Endothelial cell of umbilical vein (primary cell): Measurements from ENCODE around the gene SLC37A1. TPM values are rescaled to one million over a fixed set of nuclear protein-coding genes. Genes with fewer than 3 reads are reported as not detected.

Source experiments
- BruUV-seq: library from RNA; stranded (reverse); fragments of 400-500 nt; replicated peaks from 2 replicates; lab custom pipeline; 2021; lab: Mats Ljungman, UMichigan
- CTCF ChIA-PET: fragments of 300-600, 350-600 bp; sonication (Branson Sonifier 250); formaldehyde crosslinking; loops from one replicate; lab custom pipeline; 2021; ENCODE audit warnings: antibody characterized with exemption, inconsistent platforms; lab: Charles Lee
- POLR2A ChIA-PET: fragments of 300-600, 350-600 bp; sonication (Branson Sonifier 250); formaldehyde crosslinking; loops from one replicate; lab custom pipeline; 2021; ENCODE audit warnings: antibody characterized with exemption, inconsistent platforms; lab: Charles Lee
- DNase-seq: peaks from one replicate; pipeline ENCODE4 v3.0.0-alpha.2; 2011; ENCODE audit warnings: low read depth, low spot score
- FAIRE-seq: peaks from 2 replicates; lab custom pipeline; 2011; peaks lifted over from hg19 to GRCh38; lab: Jason Lieb, UNC
- H2AFZ ChIP-seq: 2 replicates; pipeline ENCODE4 v1.6.0; 2012; ENCODE audit warnings: low read depth, low read length, control low read depth, inconsistent platforms
- H3K27ac ChIP-seq: 2 replicates; pipeline ENCODE4 v1.5.1; 2011; ENCODE audit warnings: low read depth, mild to moderate bottlenecking, control low read depth, low read length, moderate library complexity; ENCODE audit not compliant: insufficient read depth
- H3K27me3 ChIP-seq, 2 experiments: 2 replicates each; pipeline versions ENCODE4 v1.6.0 to v1.6.1; 2011; ENCODE audit warnings: low read length in 2 of 2, mixed read lengths in 1 of 2; ENCODE audit not compliant: control insufficient read depth in 2 of 2, insufficient read depth in 2 of 2
- H3K36me3 ChIP-seq, 2 experiments: 2 replicates in 1 of 2; 3 replicates in 1 of 2; pipeline ENCODE4 v1.5.1; 2011; ENCODE audit warnings: low read length in 2 of 2, mild to moderate bottlenecking in 1 of 2, moderate library complexity in 1 of 2; ENCODE audit not compliant: control insufficient read depth in 2 of 2, insufficient read depth in 2 of 2; ENCODE audit errors: extremely low read depth in 1 of 2
- H3K4me1 ChIP-seq: 3 replicates; pipeline ENCODE4 v1.5.1; 2011; ENCODE audit warnings: mild to moderate bottlenecking, low read length; ENCODE audit not compliant: control insufficient read depth, insufficient read depth; ENCODE audit errors: extremely low read depth
- H3K4me2 ChIP-seq: 2 replicates; pipeline ENCODE4 v1.6.1; 2011; ENCODE audit warnings: low read length, control low read depth, mixed read lengths; ENCODE audit not compliant: insufficient read depth
- H3K4me3 ChIP-seq, 3 experiments: fragments of 200-600 bp in 1 of 3; sonication (generic), shearing (Covaris generic) in 1 of 3; replicated peaks in 1 of 3; 2 replicates each; pipeline ENCODE4 v1.5.1; 2011 to 2016; ENCODE audit warnings: control low read depth in 3 of 3, low read length in 3 of 3, mild to moderate bottlenecking in 2 of 3, inconsistent platforms in 1 of 3, low read depth in 1 of 3, moderate library complexity in 1 of 3; ENCODE audit not compliant: insufficient read depth in 1 of 3
- H3K79me2 ChIP-seq: 2 replicates; pipeline ENCODE4 v1.6.0; 2012; ENCODE audit warnings: low read length, inconsistent platforms; ENCODE audit not compliant: control insufficient read depth, insufficient read depth
- H3K9ac ChIP-seq: replicated peaks from 2 replicates; pipeline ENCODE3; 2011; ENCODE audit warnings: low read length, control low read depth; ENCODE audit not compliant: insufficient read depth; ENCODE audit errors: extremely low read depth
- H3K9me1 ChIP-seq: replicated peaks from 3 replicates; pipeline ENCODE4 v1.6.0; 2011; ENCODE audit warnings: mild to moderate bottlenecking, low read length; ENCODE audit not compliant: control insufficient read depth, insufficient read depth; ENCODE audit errors: extremely low read depth
- H3K9me3 ChIP-seq: replicated peaks from 2 replicates; pipeline ENCODE4 v1.5.1; 2012; ENCODE audit warnings: low read length, inconsistent platforms; ENCODE audit not compliant: control insufficient read depth, insufficient read depth
- H4K20me1 ChIP-seq: replicated peaks from 2 replicates; pipeline ENCODE3; 2011; ENCODE audit warnings: mild to moderate bottlenecking, low read length; ENCODE audit not compliant: control insufficient read depth, insufficient read depth; ENCODE audit errors: extremely low read depth
- GATA2 ChIP-seq: IDR thresholded peaks from 2 replicates; pipeline ENCODE4 v1.7.0; 2011; ENCODE audit warnings: low read depth, mild to moderate bottlenecking, moderate library complexity, mixed read lengths, low read length; ENCODE audit not compliant: insufficient read length, insufficient read depth
- JUN ChIP-seq: IDR thresholded peaks from 2 replicates; pipeline ENCODE4 v1.6.1; 2011; ENCODE audit warnings: borderline replicate concordance, low read depth; ENCODE audit not compliant: insufficient read length, insufficient read depth
- MAX ChIP-seq: IDR thresholded peaks from 2 replicates; pipeline ENCODE4 v1.6.1; 2011; ENCODE audit not compliant: insufficient read depth, insufficient read length
- MYC ChIP-seq: IDR thresholded peaks from one replicate; pipeline ENCODE4 v1.6.1; 2011; ENCODE audit warnings: mild to moderate bottlenecking, low read depth, low read length
- POLR2AphosphoS5 ChIP-seq: IDR thresholded peaks from 2 replicates; pipeline ENCODE4 v1.6.1; 2012; ENCODE audit warnings: low read depth, mild to moderate bottlenecking, control low read depth, low read length, moderate library complexity; ENCODE audit not compliant: insufficient read depth
- dilution Hi-C: fragments of 300-500 bp; cut with MboI; formaldehyde crosslinking; loops from one replicate; pipeline ENCODE4 v1.15.0; 2019; ENCODE audit warnings: low sequenced_read_pairs; ENCODE audit not compliant: extremely low pct_ligation_motif_present
- intact Hi-C: fragments of 100-400 bp; cut with micrococcal nuclease; formaldehyde crosslinking; loops from one replicate; pipeline ENCODE4 v1.10.0; 2022
- polyA plus RNA-seq, 4 experiments: library from polyadenylated mRNA; depleted of rRNA in 3 of 4; stranded (reverse) in 3 of 4; unstranded in 1 of 4; fragments of >200 nt; gene quantifications; 2 replicates each; pipeline versions ENCODE4 v1.2.1 to v1.2.3, GENCODE V29; 2011 to 2012; ENCODE audit warnings: missing spikeins in 1 of 4
- total RNA-seq: library from RNA; stranded (reverse); gene quantifications from 2 replicates; pipeline ENCODE4 v1.2.3, GENCODE V29; 2021
- TF ChIP-seq, protein P1 (sequence below), 2 donors: IDR thresholded peaks; 1 replicate in 1 of 2; 2 replicates in 1 of 2; pipeline ENCODE4 v1.5.1; 2011; ENCODE audit warnings: low read length in 2 of 2, mild to moderate bottlenecking in 2 of 2, moderate library complexity in 2 of 2, control low read depth in 1 of 2, inconsistent platforms in 1 of 2, low read depth in 1 of 2; ENCODE audit not compliant: insufficient read depth in 1 of 2; ENCODE audit errors: extremely low read depth in 1 of 2

Gene SLC37A1
- total and polyA plus RNA-seq, 2 donors (not counting 3 experiments of a cell fraction or from before 2014, with no cell fraction given), result 4.7 to 7.6 TPM

- BruUV-seq, result no TSS peak
- no peak for FAIRE-seq
Measured at GRCh38 chr21:42592156-42592820, 78.6 kb downstream of the SLC37A1 start.

DNA sequence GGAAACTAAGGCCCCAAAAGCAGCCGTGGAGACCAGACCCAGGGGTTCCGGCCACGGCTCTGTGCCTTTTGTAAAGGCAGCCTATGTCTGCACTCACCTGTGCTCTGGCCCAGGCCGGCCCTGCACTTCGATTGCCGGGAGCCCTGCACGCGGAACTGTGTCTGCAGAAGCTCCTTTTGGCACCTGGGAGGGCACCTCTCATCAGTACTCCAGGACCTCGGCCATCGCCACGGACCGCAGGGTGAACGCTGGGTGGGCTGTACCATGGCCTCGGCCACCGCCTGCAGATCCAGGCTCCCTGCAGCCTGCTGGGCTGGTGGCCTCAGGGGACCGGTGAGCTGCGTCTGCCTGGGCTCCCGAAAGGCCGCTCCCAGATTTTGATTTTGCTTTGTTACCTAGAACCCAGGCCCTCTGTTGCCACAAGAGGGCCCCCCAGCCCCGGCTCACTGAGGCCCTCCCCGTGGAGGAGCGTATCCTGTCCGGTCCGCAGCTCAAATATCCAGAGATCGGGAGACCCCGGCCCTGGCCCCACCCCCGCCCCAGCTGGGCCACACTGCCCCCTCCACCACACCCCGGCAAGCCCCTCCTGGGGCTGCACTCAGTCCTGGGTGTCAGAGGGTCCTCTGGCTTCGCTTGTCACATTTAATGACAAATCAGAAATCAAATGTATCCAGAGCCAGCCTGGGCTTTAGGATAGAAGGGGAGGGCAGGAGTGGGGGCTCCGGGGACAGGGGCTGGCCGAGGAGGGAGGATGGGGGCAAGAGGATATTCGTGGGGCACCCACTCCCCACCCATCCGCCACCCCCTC, 79.6 kb downstream of the SLC37A1 start:
- no TSS peak for BruUV-seq
- peak overlapping the region; percentile 33 for H3K4me2 ChIP-seq
- no peak overlapping the region for H3K4me3 ChIP-seq

More at GRCh38 chr21:42592156-42592820, 78.6 kb downstream of the SLC37A1 start:
- no peak overlapping the region for H2AFZ ChIP-seq
- no peaks in the 10 kb centered on the region for H3K79me2 ChIP-seq
- dilution Hi-C loops, result no loop called here
- H3K9me3 ChIP-seq, result no peaks in the 10 kb centered on the region
- H3K9ac ChIP-seq, result no peak overlapping the region
- intact Hi-C loops, result loop anchor here (5.0 kb wide), 1 partner anchor 225 kb away; no protein-coding TSS in a partner anchor
- no peaks in the 10 kb centered on the region for H3K27me3 ChIP-seq
- H3K36me3 ChIP-seq, result no peaks in the 10 kb centered on the region
- H3K4me3 ChIP-seq, result no peak overlapping the region
- no peak for DNase-seq
- no peaks in the 10 kb centered on the region for H3K9me1 ChIP-seq
- no peak overlapping the region for H3K4me2 ChIP-seq
- H3K27ac ChIP-seq, result no peak overlapping the region
- POLR2A ChIA-PET, result no interaction called here
- no peak for TF ChIP-seq POLR2AphosphoS5
- TF ChIP-seq MYC, result no peak
- no peak for TF ChIP-seq MAX
- no peak for TF ChIP-seq JUN
- no peak for TF ChIP-seq GATA2
- H3K4me1 ChIP-seq, result no peaks in the 10 kb centered on the region
- CTCF ChIA-PET, result interaction anchor here (0.7 to 3.1 kb wide), 16 partner anchors 9 to 296 kb away, joined by 3 to 85 read pairs (median 4); partner anchors contain the start of gene PDE9A
- no peaks in the 10 kb centered on the region for H4K20me1 ChIP-seq

More for the DNA sequence above, 79.6 kb downstream of the SLC37A1 start:
- Histone ChIP-seq H3K9me3 (no peaks in the 10 kb centered on the region), H2AFZ (peak overlapping the region; percentile 65), H3K9me1 (no peaks in the 10 kb centered on the region), H4K20me1 (no peaks in the 10 kb centered on the region), H3K27me3 (no peaks in the 10 kb centered on the region), H3K27ac (no peak overlapping the region), H3K4me1 (no peaks in the 10 kb centered on the region), H3K79me2 (no peaks in the 10 kb centered on the region), H3K36me3 (no peaks in the 10 kb centered on the region), H3K9ac (no peak overlapping the region)
- FAIRE-seq (peak; percentile 21), DNase-seq (peak; percentile 43)
- TF ChIP-seq, protein P1, sequence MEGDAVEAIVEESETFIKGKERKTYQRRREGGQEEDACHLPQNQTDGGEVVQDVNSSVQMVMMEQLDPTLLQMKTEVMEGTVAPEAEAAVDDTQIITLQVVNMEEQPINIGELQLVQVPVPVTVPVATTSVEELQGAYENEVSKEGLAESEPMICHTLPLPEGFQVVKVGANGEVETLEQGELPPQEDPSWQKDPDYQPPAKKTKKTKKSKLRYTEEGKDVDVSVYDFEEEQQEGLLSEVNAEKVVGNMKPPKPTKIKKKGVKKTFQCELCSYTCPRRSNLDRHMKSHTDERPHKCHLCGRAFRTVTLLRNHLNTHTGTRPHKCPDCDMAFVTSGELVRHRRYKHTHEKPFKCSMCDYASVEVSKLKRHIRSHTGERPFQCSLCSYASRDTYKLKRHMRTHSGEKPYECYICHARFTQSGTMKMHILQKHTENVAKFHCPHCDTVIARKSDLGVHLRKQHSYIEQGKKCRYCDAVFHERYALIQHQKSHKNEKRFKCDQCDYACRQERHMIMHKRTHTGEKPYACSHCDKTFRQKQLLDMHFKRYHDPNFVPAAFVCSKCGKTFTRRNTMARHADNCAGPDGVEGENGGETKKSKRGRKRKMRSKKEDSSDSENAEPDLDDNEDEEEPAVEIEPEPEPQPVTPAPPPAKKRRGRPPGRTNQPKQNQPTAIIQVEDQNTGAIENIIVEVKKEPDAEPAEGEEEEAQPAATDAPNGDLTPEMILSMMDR (IDR thresholded peaks at IDR 0.05; ENCODE audit: extremely low read depth in 1 of 2, insufficient read depth in 1 of 2, low read depth in 1 of 2, low read length in 2 of 2), result peak; percentile 57 to 87
- TF ChIP-seq GATA2 (no peak), MYC (no peak)
- CTCF ChIA-PET, result interaction anchor here (0.7 to 3.1 kb wide), 27 partner anchors 10 to 448 kb away, joined by 3 to 85 read pairs (median 3); partner anchors contain the start of genes NDUFV3 and PDE9A
- intact Hi-C loops (loop anchor here (5.0 kb wide), 1 partner anchor 224 kb away; no protein-coding TSS in a partner anchor), dilution Hi-C loops (no loop called here)
- POLR2A ChIA-PET, result no interaction called here
